ENCODE measurements around the gene LDB2. TPM values are rescaled to one million over a fixed set of nuclear protein-coding genes. Genes with fewer than 3 reads are reported as not detected.

Gene LDB2
- total RNA-seq, 3 donors from 2014 or later, result 34.5 to 68.8 (median 36.5) TPM

- intact Hi-C loops (cut with DNase I; ENCODE audit: low total_unique reads), result no loop called here
- TF ChIP-seq POLR2A (IDR thresholded peaks at IDR 0.05), result no peak
- TF ChIP-seq, protein P1, sequence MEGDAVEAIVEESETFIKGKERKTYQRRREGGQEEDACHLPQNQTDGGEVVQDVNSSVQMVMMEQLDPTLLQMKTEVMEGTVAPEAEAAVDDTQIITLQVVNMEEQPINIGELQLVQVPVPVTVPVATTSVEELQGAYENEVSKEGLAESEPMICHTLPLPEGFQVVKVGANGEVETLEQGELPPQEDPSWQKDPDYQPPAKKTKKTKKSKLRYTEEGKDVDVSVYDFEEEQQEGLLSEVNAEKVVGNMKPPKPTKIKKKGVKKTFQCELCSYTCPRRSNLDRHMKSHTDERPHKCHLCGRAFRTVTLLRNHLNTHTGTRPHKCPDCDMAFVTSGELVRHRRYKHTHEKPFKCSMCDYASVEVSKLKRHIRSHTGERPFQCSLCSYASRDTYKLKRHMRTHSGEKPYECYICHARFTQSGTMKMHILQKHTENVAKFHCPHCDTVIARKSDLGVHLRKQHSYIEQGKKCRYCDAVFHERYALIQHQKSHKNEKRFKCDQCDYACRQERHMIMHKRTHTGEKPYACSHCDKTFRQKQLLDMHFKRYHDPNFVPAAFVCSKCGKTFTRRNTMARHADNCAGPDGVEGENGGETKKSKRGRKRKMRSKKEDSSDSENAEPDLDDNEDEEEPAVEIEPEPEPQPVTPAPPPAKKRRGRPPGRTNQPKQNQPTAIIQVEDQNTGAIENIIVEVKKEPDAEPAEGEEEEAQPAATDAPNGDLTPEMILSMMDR (IDR thresholded peaks at IDR 0.05), result no peak
- peak in 1 of 3 donors; percentile 34 for TF ChIP-seq POLR2AphosphoS5 (IDR thresholded peaks at IDR 0.05)
- H3K36me3 ChIP-seq, result no peaks in the 10 kb centered on the region
- no peak for DNase-seq (ENCODE audit: low spot score in 2 of 2)
- peak overlapping the region in 1 of 2 donors; percentile 13 for H3K27ac ChIP-seq
- no peaks in the 10 kb centered on the region for H3K4me1 ChIP-seq
- no peaks in the 10 kb centered on the region for H3K27me3 ChIP-seq
- H3K4me3 ChIP-seq, result no peak overlapping the region
- no peaks in the 10 kb centered on the region for H3K9me3 ChIP-seq
Measured at GRCh38 chr4:16745009-16745635, 153.3 kb downstream of the LDB2 start.

DNA sequence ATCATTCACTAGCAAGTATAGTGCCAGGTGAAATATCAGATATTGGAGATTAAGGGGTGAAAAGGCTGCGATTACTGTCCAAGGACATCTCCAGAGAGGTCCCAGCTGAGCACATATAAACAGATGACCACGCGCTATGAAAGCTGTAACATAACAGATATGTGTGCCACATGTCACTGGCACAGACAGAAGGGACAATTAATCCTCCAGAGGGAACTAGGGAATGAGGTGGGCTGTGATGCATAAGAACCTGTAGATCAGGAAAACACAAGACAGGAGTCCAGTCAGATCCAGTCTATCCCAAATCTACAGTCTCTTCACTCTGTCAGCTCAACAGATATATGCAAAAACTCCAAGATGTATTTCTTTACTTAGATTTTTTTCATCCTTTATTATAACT lies 157.2 kb downstream of the LDB2 start:
- TF ChIP-seq, protein P1 (IDR thresholded peaks at IDR 0.05), result no peak
- TF ChIP-seq POLR2A (IDR thresholded peaks at IDR 0.05) (no peak), POLR2AphosphoS5 (IDR thresholded peaks at IDR 0.05) (no peak)
- Histone ChIP-seq H3K36me3 (no peaks in the 10 kb centered on the region), H3K4me1 (no peaks in the 10 kb centered on the region), H3K9me3 (no peaks in the 10 kb centered on the region), H3K27ac (no peak overlapping the region), H3K4me3 (no peak overlapping the region), H3K27me3 (no peaks in the 10 kb centered on the region)
- intact Hi-C loops (cut with DNase I; ENCODE audit: low total_unique reads), result no loop called here
- no peak for DNase-seq (ENCODE audit: low spot score in 2 of 2)

DNA sequence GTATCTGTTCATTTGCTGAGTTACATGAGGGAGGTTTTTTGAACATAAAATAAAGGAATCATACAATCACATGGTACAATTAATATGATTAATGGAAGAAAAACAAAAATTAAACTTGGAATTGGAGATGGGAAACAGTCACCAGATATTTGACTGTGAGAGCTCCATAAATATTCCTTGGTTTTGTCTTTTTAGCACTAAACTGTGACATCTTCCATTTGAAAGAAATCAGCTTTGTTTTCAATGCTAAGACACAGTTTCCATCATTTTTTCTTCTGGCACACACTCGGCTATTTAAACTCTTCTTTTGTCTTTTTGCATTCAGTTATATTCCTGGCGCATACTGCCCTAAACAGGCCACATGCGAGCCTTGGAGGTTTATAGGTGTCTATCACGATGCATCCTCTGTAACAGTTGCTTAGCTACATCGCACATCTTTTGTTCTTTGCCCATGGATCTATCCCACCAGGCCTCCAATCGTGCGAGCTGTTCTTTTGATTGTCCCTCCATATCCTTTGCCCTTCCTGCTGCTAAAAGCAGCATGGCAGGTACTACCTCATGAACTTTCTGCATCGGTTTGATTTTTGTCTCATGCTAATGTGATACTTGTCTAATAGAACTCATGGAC lies 158.3 kb downstream of the LDB2 start:
- Histone ChIP-seq H3K27me3 (no peaks in the 10 kb centered on the region), H3K4me1 (no peaks in the 10 kb centered on the region), H3K36me3 (no peaks in the 10 kb centered on the region), H3K27ac (no peak overlapping the region), H3K4me3 (no peak overlapping the region), H3K9me3 (no peaks in the 10 kb centered on the region)
- no peak for DNase-seq (ENCODE audit: low spot score in 2 of 2)
- TF ChIP-seq POLR2A (IDR thresholded peaks at IDR 0.05) (no peak), POLR2AphosphoS5 (IDR thresholded peaks at IDR 0.05) (no peak)
- TF ChIP-seq, protein P1 (IDR thresholded peaks at IDR 0.05), result no peak
- intact Hi-C loops (cut with DNase I; ENCODE audit: low total_unique reads), result no loop called here

GRCh38 chr4:16738558-16738957 lies 159.9 kb downstream of the LDB2 start:
- H3K4me3 ChIP-seq, result no peak overlapping the region
- H3K36me3 ChIP-seq, result no peaks in the 10 kb centered on the region
- H3K9me3 ChIP-seq, result no peaks in the 10 kb centered on the region
- no peaks in the 10 kb centered on the region for H3K4me1 ChIP-seq
- no peak overlapping the region for H3K27ac ChIP-seq
- intact Hi-C loops (cut with DNase I; ENCODE audit: low total_unique reads), result no loop called here
- TF ChIP-seq, protein P1 (IDR thresholded peaks at IDR 0.05), result no peak
- no peak for TF ChIP-seq POLR2A (IDR thresholded peaks at IDR 0.05)
- TF ChIP-seq POLR2AphosphoS5 (IDR thresholded peaks at IDR 0.05), result no peak
- DNase-seq (ENCODE audit: low spot score in 2 of 2), result no peak
- H3K27me3 ChIP-seq, result no peaks in the 10 kb centered on the region

GRCh38 chr4:16733509-16733908 lies 164.9 kb downstream of the LDB2 start:
- TF ChIP-seq POLR2A (IDR thresholded peaks at IDR 0.05), result no peak
- no peak for TF ChIP-seq POLR2AphosphoS5 (IDR thresholded peaks at IDR 0.05)
- TF ChIP-seq, protein P1 (IDR thresholded peaks at IDR 0.05), result no peak
- H3K4me1 ChIP-seq, result no peaks in the 10 kb centered on the region
- H3K4me3 ChIP-seq, result no peak overlapping the region
- H3K27ac ChIP-seq, result no peak overlapping the region
- H3K36me3 ChIP-seq, result no peaks in the 10 kb centered on the region
- no peak for DNase-seq (ENCODE audit: low spot score in 2 of 2)
- intact Hi-C loops (cut with DNase I; ENCODE audit: low total_unique reads), result no loop called here
- H3K27me3 ChIP-seq, result no peaks in the 10 kb centered on the region
- no peaks in the 10 kb centered on the region for H3K9me3 ChIP-seq

All from breast epithelium (tissue), 4 donors.